OCI-LY1 (cell line): ENCODE results near the gene EIF2B1.

Source experiments
- H2AFZ ChIP-seq: fragments of 200-600 bp; sonication (generic), shearing (Covaris generic); 2 replicates; pipeline ENCODE4 v1.6.0; 2014; ENCODE audit warnings: antibody characterized with exemption, mild to moderate bottlenecking, low read length
- H3F3A ChIP-seq: fragments of 200-600 bp; sonication (generic), shearing (Covaris generic); 2 replicates; pipeline ENCODE4 v1.6.0; 2014; ENCODE audit warnings: mild to moderate bottlenecking, antibody characterized with exemption, low read length, moderate library complexity; ENCODE audit not compliant: insufficient read depth
- H3K27ac ChIP-seq: fragments of 200-600 bp; sonication (generic); 2 replicates; pipeline ENCODE4 v1.5.1; 2014; ENCODE audit warnings: low read length, mixed run types, mild to moderate bottlenecking, low read depth; ENCODE audit not compliant: poor library complexity, severe bottlenecking
- H3K27me3 ChIP-seq: fragments of 200-600 bp; sonication (generic); 2 replicates; pipeline ENCODE4 v1.6.0; 2014; ENCODE audit warnings: antibody characterized with exemption, mild to moderate bottlenecking, low read length, moderate library complexity; ENCODE audit not compliant: insufficient read depth
- H3K36me3 ChIP-seq: fragments of 200-600 bp; sonication (generic); 2 replicates; pipeline ENCODE4 v1.6.1; 2014; ENCODE audit warnings: mild to moderate bottlenecking, antibody characterized with exemption, low read length, moderate library complexity, mixed read lengths; ENCODE audit not compliant: insufficient read depth
- H3K4me1 ChIP-seq: fragments of 200-600 bp; sonication (generic); 2 replicates; pipeline ENCODE4 v1.5.1; 2014; ENCODE audit warnings: mild to moderate bottlenecking, low read length, moderate library complexity; ENCODE audit not compliant: insufficient read depth, severe bottlenecking
- H3K4me2 ChIP-seq: fragments of 200-600 bp; sonication (generic), shearing (Covaris generic); 2 replicates; pipeline ENCODE4 v1.6.1; 2014; ENCODE audit warnings: low read length
- H3K4me3 ChIP-seq: fragments of 200-600 bp; sonication (generic); 2 replicates; pipeline ENCODE4 v1.5.1; 2014; ENCODE audit warnings: low read length, low read depth, mild to moderate bottlenecking, mixed read lengths; ENCODE audit not compliant: poor library complexity, severe bottlenecking
- H3K79me2 ChIP-seq: fragments of 200-600 bp; shearing (Covaris generic); 2 replicates; pipeline ENCODE4 v1.6.1; 2016; ENCODE audit warnings: mixed run types, low read length, mixed read lengths; ENCODE audit not compliant: insufficient read depth
- H3K9ac ChIP-seq: fragments of 200-600 bp; sonication (generic), shearing (Covaris generic); 2 replicates; pipeline ENCODE4 v1.6.1; 2014; ENCODE audit warnings: mild to moderate bottlenecking, low read length, mixed read lengths
- H3K9me2 ChIP-seq: fragments of 200-600 bp; sonication (generic), shearing (Covaris generic); 2 replicates; pipeline ENCODE4 v1.6.1; 2014; ENCODE audit warnings: low read depth, mild to moderate bottlenecking, low read length, mixed read lengths
- H3K9me3 ChIP-seq: fragments of 200-600 bp; shearing (Covaris generic); 2 replicates; pipeline ENCODE4 v1.6.1; 2014; ENCODE audit warnings: low read length, mixed read lengths
- H4K20me1 ChIP-seq: fragments of 200-600 bp; sonication (generic), shearing (Covaris generic); 2 replicates; pipeline ENCODE4 v1.6.0; 2016; ENCODE audit warnings: mild to moderate bottlenecking, low read length; ENCODE audit not compliant: insufficient read depth
- EZH2 ChIP-seq: fragments of 200-600 bp; sonication (generic), shearing (Covaris generic); IDR thresholded peaks from 2 replicates; pipeline ENCODE4 v1.8.0; 2017; ENCODE audit warnings: borderline replicate concordance, mixed run types, mild to moderate bottlenecking, antibody characterized with exemption, low read length, moderate library complexity, mixed read lengths
- TF ChIP-seq, protein P1 (sequence below): fragments of 200-600 bp; sonication (generic), shearing (Covaris generic); IDR thresholded peaks from 2 replicates; pipeline ENCODE4 v1.5.1; 2017; ENCODE audit warnings: mild to moderate bottlenecking, antibody characterized with exemption, low read length, moderate library complexity, mixed read lengths

EIF2B1 gene

DNA sequence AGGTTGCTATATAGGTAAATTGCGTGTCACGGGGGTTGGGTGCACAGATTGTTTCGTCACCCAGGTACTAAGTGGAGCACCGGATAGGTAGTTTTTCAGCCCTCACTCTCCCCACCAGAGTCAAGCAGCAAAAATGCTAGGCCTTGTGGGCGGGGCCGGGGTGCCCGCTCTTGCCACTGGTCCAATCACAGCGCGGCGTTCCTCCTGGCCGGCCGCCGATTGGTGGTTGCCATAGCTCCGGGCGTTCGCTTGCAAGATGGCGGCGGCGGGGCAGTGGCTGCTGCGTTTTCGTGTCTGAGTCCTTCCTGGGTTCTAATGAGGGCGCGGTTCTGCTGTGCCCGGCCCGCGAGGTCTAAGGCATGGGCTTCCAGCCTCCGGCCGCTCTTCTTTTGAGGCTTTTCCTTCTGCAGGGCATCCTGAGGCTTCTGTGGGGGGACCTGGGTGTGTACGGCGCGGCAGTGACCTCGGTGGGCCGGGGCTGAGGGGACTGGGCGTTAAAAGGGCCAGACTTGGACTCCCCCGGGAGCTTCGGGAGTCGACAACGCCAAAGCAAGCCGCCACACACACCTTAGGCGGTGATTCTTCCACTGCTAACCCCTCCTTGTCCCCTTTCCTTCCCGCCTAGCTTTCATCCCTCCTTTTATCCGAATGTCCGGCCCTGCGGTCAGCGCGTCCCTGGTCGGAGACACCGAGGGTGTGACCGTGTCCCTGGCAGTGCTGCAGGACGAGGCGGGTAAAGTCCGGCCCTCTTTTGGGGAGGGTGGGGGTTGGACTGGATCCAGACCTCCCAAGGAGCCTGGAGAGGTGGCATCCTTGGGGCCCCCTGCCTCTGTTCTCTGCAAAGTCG is 37.6 kb upstream of the EIF2B1 start, which contains the start of gene TCTN2:
Gene TCTN2 (plus strand): TSS at position 232 of the 847 bp plus-strand sequence. CDS start 128 bp downstream, at position 360.
- Histone ChIP-seq H4K20me1 (no peaks in the 10 kb centered on the region), H3K9me3 (no peaks in the 10 kb centered on the region), H3F3A (no peaks in the 10 kb centered on the region; the same call in 1 of the 2 replicates), H3K36me3 (0 out of 2 replicates have a peak, but pooled peaks cover 3% of the 10 kb centered on the region), H3K4me3 (peak within 1 kb of the TSS; percentile 76), H3K79me2 (no peaks in the 10 kb centered on the region), H3K27me3 (no peaks in the 10 kb centered on the region), H3K27ac (no peak within 1 kb of the TSS), H3K9me2 (no peaks in the 10 kb centered on the region), H3K4me1 (peaks cover 13% of the 10 kb centered on the region), H3K4me2 (peak within 1 kb of the TSS; percentile 92), H3K9ac (peak within 1 kb of the TSS; percentile 62), H2AFZ (peak within 1 kb of the TSS; percentile 99)
- TF ChIP-seq, protein P1, sequence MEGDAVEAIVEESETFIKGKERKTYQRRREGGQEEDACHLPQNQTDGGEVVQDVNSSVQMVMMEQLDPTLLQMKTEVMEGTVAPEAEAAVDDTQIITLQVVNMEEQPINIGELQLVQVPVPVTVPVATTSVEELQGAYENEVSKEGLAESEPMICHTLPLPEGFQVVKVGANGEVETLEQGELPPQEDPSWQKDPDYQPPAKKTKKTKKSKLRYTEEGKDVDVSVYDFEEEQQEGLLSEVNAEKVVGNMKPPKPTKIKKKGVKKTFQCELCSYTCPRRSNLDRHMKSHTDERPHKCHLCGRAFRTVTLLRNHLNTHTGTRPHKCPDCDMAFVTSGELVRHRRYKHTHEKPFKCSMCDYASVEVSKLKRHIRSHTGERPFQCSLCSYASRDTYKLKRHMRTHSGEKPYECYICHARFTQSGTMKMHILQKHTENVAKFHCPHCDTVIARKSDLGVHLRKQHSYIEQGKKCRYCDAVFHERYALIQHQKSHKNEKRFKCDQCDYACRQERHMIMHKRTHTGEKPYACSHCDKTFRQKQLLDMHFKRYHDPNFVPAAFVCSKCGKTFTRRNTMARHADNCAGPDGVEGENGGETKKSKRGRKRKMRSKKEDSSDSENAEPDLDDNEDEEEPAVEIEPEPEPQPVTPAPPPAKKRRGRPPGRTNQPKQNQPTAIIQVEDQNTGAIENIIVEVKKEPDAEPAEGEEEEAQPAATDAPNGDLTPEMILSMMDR, result no peak
- TF ChIP-seq EZH2, result no peak

DNA sequence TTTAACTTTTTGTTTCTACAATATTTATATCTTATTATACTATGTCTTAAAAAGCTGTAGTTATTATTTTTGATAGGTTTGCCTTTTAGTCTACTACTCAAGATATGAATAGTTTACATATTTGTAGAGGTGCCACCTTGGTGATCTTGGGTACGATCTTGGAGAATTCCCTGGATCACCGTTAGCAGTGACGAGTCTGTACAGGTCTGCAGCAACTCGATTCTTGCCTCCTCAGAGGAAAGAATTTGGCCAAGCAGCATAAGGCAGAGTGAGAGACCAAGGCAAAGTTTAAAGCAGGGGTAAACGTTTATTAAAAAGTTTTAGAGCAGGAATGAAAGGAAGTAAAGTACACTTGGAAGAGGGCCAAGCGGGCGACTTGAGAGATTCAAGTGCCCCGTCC is 34.3 kb upstream of the EIF2B1 start:
- TF ChIP-seq, protein P1, result no peak
- no peak for TF ChIP-seq EZH2
- Histone ChIP-seq H3K4me1 (peaks cover 13% of the 10 kb centered on the region), H3K27ac (no peak overlapping the region), H3K4me2 (no peak overlapping the region), H4K20me1 (no peaks in the 10 kb centered on the region), H3K4me3 (no peak overlapping the region), H3K27me3 (no peaks in the 10 kb centered on the region), H3K9me3 (no peaks in the 10 kb centered on the region), H3K9ac (no peak overlapping the region), H3K79me2 (no peaks in the 10 kb centered on the region), H3F3A (no peaks in the 10 kb centered on the region), H3K36me3 (peaks cover 9% of the 10 kb centered on the region), H3K9me2 (no peaks in the 10 kb centered on the region), H2AFZ (no peak overlapping the region)

DNA sequence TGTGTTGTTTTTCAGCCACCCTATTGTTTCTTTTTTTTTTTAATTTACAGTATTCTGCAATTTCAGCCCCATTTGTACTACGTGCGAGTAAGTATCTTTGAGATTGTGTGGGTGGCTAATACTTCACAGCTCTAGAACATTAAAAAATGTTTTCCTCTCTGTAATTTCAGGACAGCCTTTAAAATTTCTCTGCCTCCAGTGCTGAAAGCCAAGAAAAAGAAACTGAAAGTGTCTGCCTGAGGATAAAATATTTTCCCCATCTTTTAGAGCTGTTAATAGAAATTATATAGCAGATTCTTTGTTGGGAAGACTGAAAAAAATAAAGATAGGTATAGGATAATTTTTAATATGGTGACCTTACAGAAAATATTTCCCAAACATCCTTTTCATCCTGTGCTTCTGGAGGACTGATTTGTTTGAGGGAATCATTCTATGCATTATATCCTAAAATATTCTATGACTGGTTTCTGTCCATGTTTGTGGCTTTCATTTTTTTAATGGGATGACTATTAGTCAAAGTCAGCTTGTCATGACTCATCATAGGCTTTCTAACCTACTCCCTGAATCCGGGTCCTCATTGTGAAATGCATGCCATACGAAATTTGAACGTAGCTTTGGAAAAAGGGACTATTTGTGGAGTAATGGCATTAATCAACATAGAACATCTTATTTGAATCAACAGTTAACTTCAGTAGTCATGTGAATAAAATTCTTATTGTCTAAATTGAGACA is 26.7 kb upstream of the EIF2B1 start:
- Histone ChIP-seq H3K36me3 (peaks cover 51% of the 10 kb centered on the region), H3K79me2 (no peaks in the 10 kb centered on the region), H3K9ac (no peak overlapping the region), H4K20me1 (no peaks in the 10 kb centered on the region), H3K9me2 (no peaks in the 10 kb centered on the region), H3K9me3 (no peaks in the 10 kb centered on the region), H3K4me1 (peaks cover 8% of the 10 kb centered on the region), H3K4me3 (no peak overlapping the region), H2AFZ (no peak overlapping the region), H3K27ac (no peak overlapping the region), H3F3A (no peaks in the 10 kb centered on the region), H3K4me2 (no peak overlapping the region), H3K27me3 (no peaks in the 10 kb centered on the region)
- TF ChIP-seq, protein P1, result no peak
- no peak for TF ChIP-seq EZH2
